GM12892 (cell line): ENCODE measurements around the gene ME1.
"Not testable (repeated sequence)": the region's sequence is repeated elsewhere in the genome, so short reads cannot be mapped to it uniquely, and the experiment has no call there.

Source experiments
- DNase-seq: peaks from one replicate; pipeline ENCODE4 v3.0.0; 2011; ENCODE audit not compliant: insufficient read length
- FAIRE-seq: peaks from 2 replicates; lab custom pipeline; 2011; peaks lifted over from hg19 to GRCh38; lab: Jason Lieb, UNC
- POLR2A ChIP-seq: IDR thresholded peaks from 2 replicates; pipeline ENCODE4 v1.6.1; 2011; ENCODE audit warnings: low read depth, low read length, control low read depth
- POLR2AphosphoS5 ChIP-seq: IDR thresholded peaks from 2 replicates; pipeline ENCODE4 v1.6.1; 2011; ENCODE audit warnings: low read depth, low read length, control low read depth
- TAF1 ChIP-seq: IDR thresholded peaks from 2 replicates; pipeline ENCODE4 v1.6.1; 2011; ENCODE audit warnings: low read depth, mild to moderate bottlenecking, control low read depth, low read length, borderline replicate concordance

ME1 gene

GRCh38 chr6:83314693-83315092 is 116.2 kb downstream of the ME1 start:
- FAIRE-seq (no peak), DNase-seq (no peak)
- TF ChIP-seq POLR2A (no peak), POLR2AphosphoS5 (no peak), TAF1 (no peak)

GRCh38 chr6:83313882-83314281 is 117.0 kb downstream of the ME1 start:
- no peak for FAIRE-seq
- no peak for DNase-seq
- TF ChIP-seq POLR2AphosphoS5 (no peak), TAF1 (no peak), POLR2A (no peak)

GRCh38 chr6:83311231-83311630 is 119.6 kb downstream of the ME1 start:
- TF ChIP-seq TAF1, result no peak
- TF ChIP-seq POLR2AphosphoS5, result no peak
- TF ChIP-seq POLR2A, result no peak
- FAIRE-seq (no peak), DNase-seq (no peak)

GRCh38 chr6:83310046-83310445 is 120.8 kb downstream of the ME1 start:
- no peak for FAIRE-seq
- DNase-seq, result no peak
- TF ChIP-seq POLR2A, result no peak
- no peak for TF ChIP-seq POLR2AphosphoS5
- TF ChIP-seq TAF1, result no peak

- DNase-seq (no peak), FAIRE-seq (no peak)
- TF ChIP-seq POLR2AphosphoS5 (no peak), TAF1 (no peak), POLR2A (no peak)
These were observed 121.5 kb downstream of the ME1 start for GRCh38 chr6:83309344-83309743.

GRCh38 chr6:83308833-83309232 is 122.0 kb downstream of the ME1 start:
- FAIRE-seq (no peak), DNase-seq (no peak)
- no peak for TF ChIP-seq TAF1
- no peak for TF ChIP-seq POLR2AphosphoS5
- no peak for TF ChIP-seq POLR2A

- FAIRE-seq, result no peak
- DNase-seq, result no peak
- TF ChIP-seq POLR2A (no peak), POLR2AphosphoS5 (no peak), TAF1 (no peak)
These were observed 123.0 kb downstream of the ME1 start for GRCh38 chr6:83307849-83308248.

GRCh38 chr6:83303426-83303825 is 127.4 kb downstream of the ME1 start:
- no peak for FAIRE-seq
- DNase-seq, result no peak
- no peak for TF ChIP-seq POLR2A
- TF ChIP-seq POLR2AphosphoS5, result no peak
- no peak for TF ChIP-seq TAF1

- FAIRE-seq (no peak), DNase-seq (no peak)
- TF ChIP-seq TAF1 (no peak), POLR2AphosphoS5 (no peak), POLR2A (no peak)
These were observed 136.2 kb downstream of the ME1 start for GRCh38 chr6:83294676-83295075.

- TF ChIP-seq TAF1 (no peak), POLR2AphosphoS5 (no peak), POLR2A (no peak)
- peak; percentile 9 for FAIRE-seq
- no peak for DNase-seq
These were observed 137.7 kb downstream of the ME1 start for GRCh38 chr6:83292900-83293843.

GRCh38 chr6:83287298-83287697 is 143.6 kb downstream of the ME1 start:
- not testable (repeated sequence) for DNase-seq, FAIRE-seq

- no peak for TF ChIP-seq POLR2AphosphoS5
- TF ChIP-seq TAF1, result no peak
- no peak for TF ChIP-seq POLR2A
- FAIRE-seq (no peak), DNase-seq (no peak)
These were observed 144.9 kb downstream of the ME1 start for GRCh38 chr6:83285917-83286316.

GRCh38 chr6:83273596-83273995 is 157.3 kb downstream of the ME1 start:
- DNase-seq (no peak), FAIRE-seq (peak; percentile 56)
- no peak for TF ChIP-seq POLR2AphosphoS5
- TF ChIP-seq TAF1, result no peak
- TF ChIP-seq POLR2A, result no peak
